ENCODE results near the gene CENPT. TPM values are rescaled to one million over a fixed set of nuclear protein-coding genes. Genes with fewer than 3 reads are reported as not detected.

CENPT gene
- total RNA-seq, 2 donors from 2014 or later, result 57.1 to 122 TPM

- no peaks in the 10 kb centered on the region for H3K9me3 ChIP-seq
- H3K36me3 ChIP-seq (replicated peaks in 1 of 2; ENCODE audit: insufficient read depth in 1 of 2, low read depth in 2 of 2), result no peaks in the 10 kb centered on the region
- no peak for DNase-seq
- intact Hi-C loops (cut with DNase I), result no loop called here
- TF ChIP-seq CTCF (IDR thresholded peaks at IDR 0.05), result no peak
- H3K4me3 ChIP-seq, result no peak overlapping the region
- no peaks in the 10 kb centered on the region for H3K27me3 ChIP-seq
- ATAC-seq, result no peak
- 53 to 58% methylated on average over 5 of the region's 5 CpGs for WGBS, 2 donors
- peaks cover 26% of the 10 kb centered on the region for H3K4me1 ChIP-seq
- H3K27ac ChIP-seq, result peak overlapping the region in 3 of 4 donors; percentile 90 to 99 (median 97)
Observed at GRCh38 chr16:67892375-67892774, 44.9 kb upstream of the CENPT start.

GRCh38 chr16:67888331-67888730 is 40.8 kb upstream of the CENPT start:
- 80 to 81% methylated on average over 2 to 3 of the region's 3 CpGs for WGBS, 2 donors
- Histone ChIP-seq H3K27me3 (no peaks in the 10 kb centered on the region), H3K4me1 (no peaks in the 10 kb centered on the region), H3K4me3 (no peak overlapping the region), H3K9me3 (no peaks in the 10 kb centered on the region), H3K27ac (no peak overlapping the region), H3K36me3 (replicated peaks in 1 of 2; ENCODE audit: insufficient read depth in 1 of 2, low read depth in 2 of 2) (no peaks in the 10 kb centered on the region)
- DNase-seq, result no peak
- ATAC-seq, result no peak
- TF ChIP-seq POLR2A (IDR thresholded peaks at IDR 0.05) (no peak), CTCF (IDR thresholded peaks at IDR 0.05) (no peak)
- intact Hi-C loops (cut with DNase I), result no loop called here

GRCh38 chr16:67886387-67886786 is 38.9 kb upstream of the CENPT start:
- WGBS, 2 donors, result 94 to 97% methylated on average over 5 of the region's 5 CpGs
- TF ChIP-seq POLR2A (IDR thresholded peaks at IDR 0.05) (no peak), CTCF (IDR thresholded peaks at IDR 0.05) (no peak)
- no peak for DNase-seq
- Histone ChIP-seq H3K36me3 (replicated peaks in 1 of 2; ENCODE audit: insufficient read depth in 1 of 2, low read depth in 2 of 2) (peaks cover 0 to 9% of the 10 kb centered on the region in 2 donors), H3K4me1 (no peaks in the 10 kb centered on the region), H3K4me3 (no peak overlapping the region), H3K9me3 (no peaks in the 10 kb centered on the region), H3K27me3 (no peaks in the 10 kb centered on the region), H3K27ac (no peak overlapping the region)
- no peak for ATAC-seq
- intact Hi-C loops (cut with DNase I), result no loop called here

GRCh38 chr16:67885976-67886375 is 38.5 kb upstream of the CENPT start:
- 92 to 93% methylated on average over 2 to 19 of the region's 19 CpGs for WGBS, 2 donors
- H3K27ac ChIP-seq, result no peak overlapping the region
- DNase-seq (no peak), ATAC-seq (no peak)
- no peaks in the 10 kb centered on the region for H3K4me1 ChIP-seq
- no peak overlapping the region for H3K4me3 ChIP-seq
- no peaks in the 10 kb centered on the region for H3K9me3 ChIP-seq
- TF ChIP-seq POLR2A (IDR thresholded peaks at IDR 0.05), result no peak
- TF ChIP-seq CTCF (IDR thresholded peaks at IDR 0.05), result no peak
- H3K27me3 ChIP-seq, result no peaks in the 10 kb centered on the region
- intact Hi-C loops (cut with DNase I), result no loop called here
- H3K36me3 ChIP-seq (replicated peaks in 1 of 2; ENCODE audit: insufficient read depth in 1 of 2, low read depth in 2 of 2), result peaks cover 0 to 13% of the 10 kb centered on the region in 2 donors

GRCh38 chr16:67885545-67885944 is 38.1 kb upstream of the CENPT start:
- Histone ChIP-seq H3K27ac (no peak overlapping the region), H3K4me3 (no peak overlapping the region), H3K36me3 (replicated peaks in 1 of 2; ENCODE audit: insufficient read depth in 1 of 2, low read depth in 2 of 2) (peaks cover 0 to 17% of the 10 kb centered on the region in 2 donors), H3K27me3 (no peaks in the 10 kb centered on the region), H3K4me1 (no peaks in the 10 kb centered on the region), H3K9me3 (no peaks in the 10 kb centered on the region)
- TF ChIP-seq CTCF (IDR thresholded peaks at IDR 0.05) (no peak), POLR2A (IDR thresholded peaks at IDR 0.05) (no peak)
- intact Hi-C loops (cut with DNase I), result no loop called here
- ATAC-seq (no peak), DNase-seq (no peak)
- 91 to 93% methylated on average over 11 to 12 of the region's 12 CpGs for WGBS, 2 donors

Data from body of pancreas (tissue), 4 donors.